OCI-LY7 (cell line): Measurements from ENCODE around the gene AOAH. TPM values are rescaled to one million over a fixed set of nuclear protein-coding genes. Genes with fewer than 3 reads are reported as not detected.

Experiments
- BruUV-seq: library from RNA; stranded (reverse); fragments of 400-500 nt; replicated peaks from 2 replicates; lab custom pipeline; 2021; lab: Mats Ljungman, UMichigan
- CTCF ChIA-PET: fragments of 300-600 bp; sonication (Branson Sonifier 250); formaldehyde crosslinking; loops from one replicate; lab custom pipeline; 2022; ENCODE audit warnings: antibody characterized with exemption; ENCODE audit not compliant: unreplicated experiment; lab: Charles Lee
- POLR2A ChIA-PET: fragments of 300-600 bp; sonication (Branson Sonifier 250); formaldehyde crosslinking; loops from one replicate; lab custom pipeline; 2022; ENCODE audit warnings: antibody characterized with exemption; lab: Charles Lee
- DNase-seq: peaks from one replicate; pipeline ENCODE4 v3.0.0-alpha.2; 2015; ENCODE audit warnings: low spot score
- H2AFZ ChIP-seq: fragments of 200-600 bp; sonication (generic), shearing (Covaris generic); 2 replicates; pipeline ENCODE4 v1.6.1; 2014; ENCODE audit warnings: mild to moderate bottlenecking, antibody characterized with exemption, low read length, moderate library complexity
- H3K27ac ChIP-seq: fragments of 200-600 bp; sonication (generic); 2 replicates; pipeline ENCODE4 v1.5.1; 2014; ENCODE audit warnings: mixed run types, low read depth, mild to moderate bottlenecking, moderate library complexity, low read length, inconsistent platforms; ENCODE audit not compliant: poor library complexity, severe bottlenecking
- H3K36me3 ChIP-seq: fragments of 200-600 bp; sonication (generic); 2 replicates; pipeline ENCODE4 v1.6.1; 2014; ENCODE audit warnings: mild to moderate bottlenecking, antibody characterized with exemption, low read length, moderate library complexity, mixed read lengths; ENCODE audit not compliant: insufficient read depth
- H3K4me1 ChIP-seq: fragments of 200-600 bp; sonication (generic); 2 replicates; pipeline ENCODE4 v1.5.1; 2014; ENCODE audit warnings: mild to moderate bottlenecking, low read length; ENCODE audit not compliant: insufficient read depth, poor library complexity, severe bottlenecking
- H3K4me2 ChIP-seq: fragments of 200-600 bp; sonication (generic); 2 replicates; pipeline ENCODE4 v1.6.1; 2014; ENCODE audit warnings: mild to moderate bottlenecking, low read length
- H3K4me3 ChIP-seq: fragments of 200-600 bp; sonication (generic); 2 replicates; pipeline ENCODE4 v1.5.1; 2014; ENCODE audit warnings: mild to moderate bottlenecking, low read depth, low read length; ENCODE audit not compliant: poor library complexity, severe bottlenecking
- H3K79me2 ChIP-seq: fragments of 200-600 bp; sonication (generic); 2 replicates; pipeline ENCODE4 v1.6.1; 2016; ENCODE audit warnings: low read depth, mild to moderate bottlenecking, low read length, moderate library complexity, mixed read lengths; ENCODE audit not compliant: insufficient read depth
- H3K9me2 ChIP-seq: fragments of 200-600 bp; sonication (generic); 2 replicates; pipeline ENCODE4 v1.6.1; 2016; ENCODE audit warnings: mild to moderate bottlenecking, low read length, mixed read lengths; ENCODE audit not compliant: insufficient read depth
- H3K9me3 ChIP-seq: fragments of 200-600 bp; sonication (generic); 2 replicates; pipeline ENCODE4 v1.6.1; 2014; ENCODE audit warnings: mild to moderate bottlenecking, mixed run types, low read length, mixed read lengths
- H4K20me1 ChIP-seq: fragments of 200-600 bp; sonication (generic); 2 replicates; pipeline ENCODE4 v1.6.1; 2014; ENCODE audit warnings: mild to moderate bottlenecking, antibody characterized with exemption, low read length, moderate library complexity, mixed read lengths; ENCODE audit not compliant: insufficient read depth
- EZH2phosphoT487 ChIP-seq: fragments of 200-600 bp; sonication (generic); IDR thresholded peaks from 2 replicates; pipeline ENCODE4 v1.6.1; 2018; ENCODE audit warnings: low read depth, borderline replicate concordance, mild to moderate bottlenecking, mixed run types, antibody characterized with exemption, low read length, moderate library complexity, mixed read lengths
- intact Hi-C: fragments of 100-400 bp; cut with micrococcal nuclease; formaldehyde crosslinking; loops from one replicate; pipeline ENCODE4 v1.10.0; 2022; ENCODE audit not compliant: unreplicated experiment
- total RNA-seq, 2 experiments: library from RNA; depleted of rRNA in 1 of 2; stranded (reverse); fragments of >200 nt in 1 of 2; shearing (Covaris generic) in 1 of 2; gene quantifications; 2 replicates each; pipeline ENCODE4 v1.2.3, GENCODE V29; 2014 to 2022
- TF ChIP-seq, protein P1 (sequence below): fragments of 200-600 bp; sonication (generic); conservative IDR thresholded peaks from 2 replicates; pipeline ENCODE4 v1.5.1; 2014; ENCODE audit warnings: mild to moderate bottlenecking, antibody characterized with exemption, low read length, moderate library complexity, mixed read lengths

The AOAH gene
- total RNA-seq, 2 experiments from 2014 or later, result 0.13 to 0.61 TPM

DNA sequence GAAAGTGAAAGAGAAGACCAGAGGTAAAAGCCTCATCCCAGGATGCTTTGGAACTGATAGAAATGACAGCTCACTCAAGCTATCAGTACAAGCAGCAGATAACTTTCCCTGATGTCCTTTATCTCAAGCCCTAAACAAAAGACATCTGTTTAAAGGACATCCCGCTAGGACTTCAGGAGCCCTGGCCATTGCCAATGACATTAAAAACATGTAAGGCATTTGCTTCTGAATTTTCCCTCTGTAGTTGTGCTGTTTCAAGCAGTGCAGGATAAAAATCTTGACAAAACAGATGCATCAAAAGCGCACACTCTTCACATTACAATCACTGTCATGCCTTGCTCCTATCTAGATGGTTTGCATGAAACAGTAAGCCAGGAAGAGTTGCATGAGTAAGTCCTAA is 159.8 kb downstream of the AOAH start:
- no peaks in the 10 kb centered on the region for H3K9me3 ChIP-seq
- H4K20me1 ChIP-seq, result no peaks in the 10 kb centered on the region
- H3K36me3 ChIP-seq, result no peaks in the 10 kb centered on the region
- H3K4me3 ChIP-seq, result no peak overlapping the region
- TF ChIP-seq, protein P1, sequence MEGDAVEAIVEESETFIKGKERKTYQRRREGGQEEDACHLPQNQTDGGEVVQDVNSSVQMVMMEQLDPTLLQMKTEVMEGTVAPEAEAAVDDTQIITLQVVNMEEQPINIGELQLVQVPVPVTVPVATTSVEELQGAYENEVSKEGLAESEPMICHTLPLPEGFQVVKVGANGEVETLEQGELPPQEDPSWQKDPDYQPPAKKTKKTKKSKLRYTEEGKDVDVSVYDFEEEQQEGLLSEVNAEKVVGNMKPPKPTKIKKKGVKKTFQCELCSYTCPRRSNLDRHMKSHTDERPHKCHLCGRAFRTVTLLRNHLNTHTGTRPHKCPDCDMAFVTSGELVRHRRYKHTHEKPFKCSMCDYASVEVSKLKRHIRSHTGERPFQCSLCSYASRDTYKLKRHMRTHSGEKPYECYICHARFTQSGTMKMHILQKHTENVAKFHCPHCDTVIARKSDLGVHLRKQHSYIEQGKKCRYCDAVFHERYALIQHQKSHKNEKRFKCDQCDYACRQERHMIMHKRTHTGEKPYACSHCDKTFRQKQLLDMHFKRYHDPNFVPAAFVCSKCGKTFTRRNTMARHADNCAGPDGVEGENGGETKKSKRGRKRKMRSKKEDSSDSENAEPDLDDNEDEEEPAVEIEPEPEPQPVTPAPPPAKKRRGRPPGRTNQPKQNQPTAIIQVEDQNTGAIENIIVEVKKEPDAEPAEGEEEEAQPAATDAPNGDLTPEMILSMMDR, result no peak
- TF ChIP-seq EZH2phosphoT487, result no peak
- no peak overlapping the region for H3K4me2 ChIP-seq
- H3K27ac ChIP-seq, result no peak overlapping the region
- intact Hi-C loops, result no loop called here
- H3K4me1 ChIP-seq, result no peaks in the 10 kb centered on the region
- POLR2A ChIA-PET, result no interaction called here
- no peaks in the 10 kb centered on the region for H3K79me2 ChIP-seq
- no peak overlapping the region for H2AFZ ChIP-seq
- CTCF ChIA-PET, result no interaction called here
- DNase-seq, result no peak
- H3K9me2 ChIP-seq, result no peaks in the 10 kb centered on the region
- no TSS peak for BruUV-seq

DNA sequence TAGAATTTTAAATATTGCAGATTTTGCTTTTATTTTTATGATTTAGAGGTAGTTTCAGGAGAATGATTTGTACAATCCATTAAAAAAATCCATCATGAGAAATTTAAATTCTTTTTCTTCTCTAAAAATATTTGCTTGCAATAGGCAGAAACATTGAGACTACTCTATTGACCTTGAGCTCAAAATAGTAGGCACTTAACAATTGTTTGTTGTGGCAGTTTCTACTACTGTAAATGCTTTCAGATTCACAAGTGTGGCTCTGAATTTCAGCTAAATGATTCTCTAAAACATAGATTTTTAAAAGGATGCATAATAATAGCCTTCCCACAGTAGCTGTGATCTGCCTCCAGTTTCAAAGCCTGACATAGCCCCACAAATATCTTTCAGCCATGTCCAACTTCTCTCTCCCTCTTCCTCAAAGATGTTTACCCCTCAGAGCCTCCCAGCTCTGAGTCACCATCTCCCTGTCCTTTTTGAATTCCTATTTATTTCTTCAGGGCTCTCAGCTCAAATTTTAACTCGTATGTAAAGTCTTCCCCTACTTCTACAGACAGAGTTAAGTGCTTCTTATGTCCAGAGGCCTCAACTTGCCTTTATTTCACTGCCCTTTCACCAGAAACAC is 160.5 kb downstream of the AOAH start:
- no peaks in the 10 kb centered on the region for H3K9me2 ChIP-seq
- H3K27ac ChIP-seq, result no peak overlapping the region
- H4K20me1 ChIP-seq, result no peaks in the 10 kb centered on the region
- POLR2A ChIA-PET, result no interaction called here
- H3K4me1 ChIP-seq, result no peaks in the 10 kb centered on the region
- no peaks in the 10 kb centered on the region for H3K79me2 ChIP-seq
- CTCF ChIA-PET, result no interaction called here
- no peak for DNase-seq
- BruUV-seq, result no TSS peak
- no peak overlapping the region for H3K4me2 ChIP-seq
- H3K36me3 ChIP-seq, result no peaks in the 10 kb centered on the region
- H3K4me3 ChIP-seq, result no peak overlapping the region
- H3K9me3 ChIP-seq, result no peaks in the 10 kb centered on the region
- TF ChIP-seq, protein P1, result no peak
- TF ChIP-seq EZH2phosphoT487, result no peak
- intact Hi-C loops, result no loop called here
- H2AFZ ChIP-seq, result no peak overlapping the region

DNA sequence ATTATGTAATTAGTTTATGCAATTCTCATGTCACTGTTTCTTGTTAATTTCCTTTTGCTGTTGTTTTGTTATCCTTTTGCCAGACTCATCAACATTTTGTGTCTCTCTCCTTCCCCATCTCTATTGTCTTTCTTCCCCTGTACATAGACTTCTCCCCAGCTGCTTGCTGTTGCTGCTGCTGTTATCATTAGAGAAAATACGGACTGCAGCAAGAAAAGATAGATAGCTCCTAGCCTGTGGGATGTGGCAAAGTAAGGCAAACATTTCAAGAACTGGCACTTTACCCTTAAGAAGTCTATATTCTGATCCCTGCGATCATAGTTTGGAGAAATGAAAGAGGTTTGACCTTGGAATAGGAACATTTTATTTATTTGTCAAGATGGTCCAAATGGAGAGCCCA is 162.2 kb downstream of the AOAH start:
- CTCF ChIA-PET, result no interaction called here

More for the DNA sequence above, 162.2 kb downstream of the AOAH start:
- Histone ChIP-seq H3K4me2 (no peak overlapping the region), H3K27ac (no peak overlapping the region), H4K20me1 (no peaks in the 10 kb centered on the region), H3K4me3 (no peak overlapping the region), H3K36me3 (no peaks in the 10 kb centered on the region), H3K9me3 (no peaks in the 10 kb centered on the region), H2AFZ (no peak overlapping the region), H3K9me2 (no peaks in the 10 kb centered on the region), H3K4me1 (no peaks in the 10 kb centered on the region), H3K79me2 (no peaks in the 10 kb centered on the region)
- no peak for TF ChIP-seq EZH2phosphoT487
- POLR2A ChIA-PET, result no interaction called here
- BruUV-seq, result no TSS peak
- intact Hi-C loops, result no loop called here
- DNase-seq, result no peak
